Neural cell (in vitro differentiated cells): ENCODE results near the gene STK38L. TPM values are rescaled to one million over a fixed set of nuclear protein-coding genes. Genes with fewer than 3 reads are reported as not detected.

Experiments used
- H2AFZ ChIP-seq: fragments of 200-600, 300-800 bp; sonication (generic), shearing (Covaris generic); 2 replicates; pipeline ENCODE4 v1.6.0; 2014; ENCODE audit warnings: low read depth, mild to moderate bottlenecking, antibody characterized with exemption, low read length, moderate library complexity
- H3F3A ChIP-seq: fragments of 200-600 bp; shearing (Covaris generic); 2 replicates; pipeline ENCODE4 v1.6.1; 2016; ENCODE audit warnings: mild to moderate bottlenecking, moderate library complexity, mixed read lengths, antibody characterized with exemption, low read length; ENCODE audit not compliant: insufficient read depth, poor library complexity, severe bottlenecking
- H3K27ac ChIP-seq: fragments of 200-600, 300-800 bp; sonication (generic), shearing (Covaris generic); 2 replicates; pipeline ENCODE4 v1.5.1; 2014; ENCODE audit warnings: mild to moderate bottlenecking, low read length, moderate library complexity
- H3K27me3 ChIP-seq: fragments of 300-800, 200-600 bp; sonication (generic), shearing (Covaris generic); 2 replicates; pipeline ENCODE4 v1.6.0; 2014; ENCODE audit warnings: mild to moderate bottlenecking, low read depth, low read length, moderate library complexity; ENCODE audit not compliant: insufficient read depth
- H3K36me3 ChIP-seq: fragments of 300-800, 200-600 bp; sonication (generic), shearing (Covaris generic); 2 replicates; pipeline ENCODE4 v1.5.1; 2014; ENCODE audit warnings: mild to moderate bottlenecking, antibody characterized with exemption, low read length, moderate library complexity; ENCODE audit not compliant: insufficient read depth
- H3K4me2 ChIP-seq: fragments of 300-800, 200-600 bp; sonication (generic), shearing (Covaris generic); 2 replicates; pipeline ENCODE4 v1.6.0; 2014; ENCODE audit warnings: mild to moderate bottlenecking, low read length
- H3K4me3 ChIP-seq: fragments of 300-800, 200-600 bp; sonication (generic), shearing (Covaris generic); 2 replicates; pipeline ENCODE4 v1.5.1; 2014; ENCODE audit warnings: mild to moderate bottlenecking, low read length, moderate library complexity
- H3K79me2 ChIP-seq: fragments of 200-600 bp; shearing (Covaris generic); replicated peaks from 2 replicates; pipeline ENCODE4 v1.6.0; 2014; ENCODE audit warnings: mild to moderate bottlenecking, low read length, moderate library complexity; ENCODE audit not compliant: insufficient read depth
- H3K9ac ChIP-seq: fragments of 300-800, 200-600 bp; sonication (generic), shearing (Covaris generic); 2 replicates; pipeline ENCODE4 v1.6.1; 2016; ENCODE audit warnings: mild to moderate bottlenecking, low read length, mixed read lengths
- H3K9me2 ChIP-seq: fragments of 200-600 bp; shearing (Covaris generic); 2 replicates; pipeline ENCODE4 v1.6.1; 2016; ENCODE audit warnings: mild to moderate bottlenecking, low read length, mixed read lengths; ENCODE audit not compliant: insufficient read depth
- H3K9me3 ChIP-seq: fragments of 200-600, 300-800 bp; sonication (generic), shearing (Covaris generic); 2 replicates; pipeline ENCODE4 v1.6.1; 2016; ENCODE audit warnings: mild to moderate bottlenecking, mixed run types, low read length, moderate library complexity, mixed read lengths
- H4K20me1 ChIP-seq: fragments of 200-600 bp; shearing (Covaris generic); 2 replicates; pipeline ENCODE4 v1.6.1; 2016; ENCODE audit warnings: mild to moderate bottlenecking, mixed run types; ENCODE audit not compliant: insufficient read depth
- CTCF ChIP-seq: fragments of 450-650 bp; IDR thresholded peaks from 2 replicates; pipeline ENCODE4 v1.5.1; 2014; ENCODE audit warnings: antibody characterized with exemption, mild to moderate bottlenecking, moderate library complexity; ENCODE audit not compliant: poor library complexity, severe bottlenecking
- EP300 ChIP-seq: fragments of 450-650 bp; conservative IDR thresholded peaks from 2 replicates; pipeline ENCODE4 v1.6.1; 2014; ENCODE audit warnings: antibody characterized with exemption, mild to moderate bottlenecking, moderate library complexity; ENCODE audit not compliant: poor library complexity, severe bottlenecking
- EZH2 ChIP-seq: fragments of 200-600, 300-800 bp; shearing (Covaris generic), sonication (generic); IDR thresholded peaks from 2 replicates; pipeline ENCODE4 v1.6.1; 2014; ENCODE audit warnings: antibody characterized with exemption, low read length, borderline replicate concordance, mild to moderate bottlenecking; ENCODE audit not compliant: insufficient read depth, poor library complexity, severe bottlenecking
- MXI1 ChIP-seq: fragments of 450-650 bp; conservative IDR thresholded peaks from 2 replicates; pipeline ENCODE4 v1.6.1; 2014; ENCODE audit warnings: antibody characterized with exemption, mild to moderate bottlenecking; ENCODE audit not compliant: poor library complexity, severe bottlenecking
- POLR2AphosphoS5 ChIP-seq: IDR thresholded peaks from 2 replicates; pipeline ENCODE4 v1.6.1; 2012
- RAD21 ChIP-seq: fragments of 450-650 bp; conservative IDR thresholded peaks from 2 replicates; pipeline ENCODE4 v1.6.1; 2014; ENCODE audit warnings: antibody characterized with exemption, mild to moderate bottlenecking, moderate library complexity
- REST ChIP-seq: IDR thresholded peaks from 2 replicates; pipeline ENCODE4 v1.6.1; 2012; ENCODE audit warnings: borderline replicate concordance
- SMC3 ChIP-seq: fragments of 450-650 bp; conservative IDR thresholded peaks from 2 replicates; pipeline ENCODE4 v1.6.1; 2014; ENCODE audit warnings: antibody characterized with exemption, mild to moderate bottlenecking, moderate library complexity; ENCODE audit not compliant: poor library complexity
- TAF1 ChIP-seq: IDR thresholded peaks from 2 replicates; pipeline ENCODE4 v1.6.1; 2012; ENCODE audit warnings: low read depth
- polyA plus RNA-seq: library from polyadenylated mRNA; depleted of rRNA; stranded (reverse); fragments of >200 nt; gene quantifications from 2 replicates; pipeline ENCODE4 v1.2.3, GENCODE V29; 2014

The STK38L gene
- polyA plus RNA-seq, 1 donor from 2014 or later, result 31.5 TPM

- Histone ChIP-seq H3K9me2 (no peaks in the 10 kb centered on the region), H3K79me2 (peaks cover 14% of the 10 kb centered on the region), H3K27me3 (no peaks in the 10 kb centered on the region), H2AFZ (no peak overlapping the region), H3K27ac (no peak overlapping the region), H3K4me3 (no peak overlapping the region), H3K9me3 (no peaks in the 10 kb centered on the region), H3K36me3 (no peaks in the 10 kb centered on the region), H4K20me1 (no peaks in the 10 kb centered on the region), H3F3A (no peaks in the 10 kb centered on the region), H3K9ac (no peak overlapping the region), H3K4me2 (no peak overlapping the region)
- TF ChIP-seq RAD21 (no peak), MXI1 (no peak), EZH2 (no peak), REST (no peak), TAF1 (no peak), POLR2AphosphoS5 (no peak), EP300 (no peak), SMC3 (no peak), CTCF (no peak)
These were observed 30.6 kb downstream of the STK38L start for GRCh38 chr12:27274706-27275105.

GRCh38 chr12:27276275-27276674, 32.2 kb downstream of the STK38L start:
- Histone ChIP-seq H3K4me2 (no peak overlapping the region), H3K79me2 (peaks cover 11% of the 10 kb centered on the region), H3K36me3 (no peaks in the 10 kb centered on the region), H3K9ac (no peak overlapping the region), H2AFZ (no peak overlapping the region), H3K4me3 (no peak overlapping the region), H3K9me2 (no peaks in the 10 kb centered on the region), H3F3A (no peaks in the 10 kb centered on the region), H3K9me3 (no peaks in the 10 kb centered on the region), H4K20me1 (no peaks in the 10 kb centered on the region), H3K27me3 (no peaks in the 10 kb centered on the region), H3K27ac (no peak overlapping the region)
- TF ChIP-seq RAD21 (no peak), EZH2 (no peak), MXI1 (no peak), REST (no peak), TAF1 (no peak), EP300 (no peak), POLR2AphosphoS5 (no peak), SMC3 (no peak), CTCF (no peak)
